Fibroblast of lung (primary cell): ENCODE data around the gene RRAD.

ENCODE experiments used
- CTCF ChIP-seq, 2 donors: IDR thresholded peaks in 1 of 2; conservative IDR thresholded peaks in 1 of 2; 1 replicate in 1 of 2; 2 replicates in 1 of 2; pipeline ENCODE4 v1.5.1; 2011 to 2012; ENCODE audit warnings: low read length in 2 of 2, control low read depth in 1 of 2, inconsistent platforms in 1 of 2, low read depth in 1 of 2, mild to moderate bottlenecking in 1 of 2
- EZH2 ChIP-seq: IDR thresholded peaks from 2 replicates; pipeline ENCODE4 v1.5.1; 2012; ENCODE audit warnings: low read length, control low read depth, mild to moderate bottlenecking; ENCODE audit errors: missing control alignments

- TF ChIP-seq CTCF (conservative IDR thresholded peaks at IDR 0.05 in 1 of 2, IDR thresholded peaks at IDR 0.05 in 1 of 2; ENCODE audit: low read depth in 1 of 2, low read length in 2 of 2) (no peak), EZH2 (no peak)
These were observed 45.7 kb upstream of the RRAD start for GRCh38 chr16:66970775-66971720.
